Measurements from ENCODE around the gene FOCAD. TPM values are rescaled to one million over a fixed set of nuclear protein-coding genes. Genes with fewer than 3 reads are reported as not detected.

Gene FOCAD
- total and polyA plus RNA-seq, 10 of the 15 experiments (the other 5 are each of a cell fraction or from before 2014, with no cell fraction given), result 13.7 to 93.0 (median 41.8) TPM

GRCh38 chr9:20831028-20831427, 147.0 kb downstream of the FOCAD start (continued):
- TF ChIP-seq DPF2 (IDR thresholded peaks at IDR 0.05) (no peak), HDAC2 (IDR thresholded peaks at IDR 0.05) (no peak), PAX8 (IDR thresholded peaks at IDR 0.05) (no peak), ETV6 (conservative IDR thresholded peaks at IDR 0.05 in 1 of 2, IDR thresholded peaks at IDR 0.05 in 1 of 2; ENCODE audit: borderline replicate concordance in 1 of 2, low read depth in 1 of 2) (no peak), RFX5 (IDR thresholded peaks at IDR 0.05; ENCODE audit: low read depth, low read length) (no peak)

- ChIA-PET RAD21 (ENCODE audit: unreplicated experiment) (no interaction called here), SMC1A (ENCODE audit: uncharacterized antibody, unreplicated experiment) (no interaction called here), CTCF (no interaction called here), POLR2A (no interaction called here)
- Histone ChIP-seq H3K79me2 (ENCODE audit: control insufficient read depth, insufficient read depth, low read length) (no peaks in the 10 kb centered on the region), H3K9ac (ENCODE audit: control insufficient read depth, insufficient read depth, low read length) (no peak overlapping the region), H2AFZ (ENCODE audit: control insufficient read depth, low read depth, low read length) (no peak overlapping the region), H4K20me1 (ENCODE audit: control insufficient read depth, insufficient read depth) (no peaks in the 10 kb centered on the region), H3K27ac (ENCODE audit: control insufficient read depth, insufficient read depth) (no peak overlapping the region), H3K9me3 (replicated peaks; ENCODE audit: control insufficient read depth, insufficient read depth, low read length) (no peaks in the 10 kb centered on the region; the same call in 1 of the 3 replicates), H3K36me3 (ENCODE audit: control insufficient read depth in 2 of 2, insufficient read depth in 2 of 2, low read length in 1 of 2) (peaks cover 1 to 6% of the 10 kb centered on the region in 2 experiments; a peak in 3 of 4 replicates), H3K4me2 (ENCODE audit: control insufficient read depth, insufficient read depth) (no peak overlapping the region), H3K27me3 (replicated peaks in 1 of 2; ENCODE audit: control insufficient read depth in 2 of 2, insufficient read depth in 2 of 2, low read length in 1 of 2) (no peaks in the 10 kb centered on the region), H3K4me1 (ENCODE audit: control insufficient read depth, insufficient read depth, low read length) (no peaks in the 10 kb centered on the region), H3K4me3 (no peak overlapping the region)
- DNase-seq (ENCODE audit: low read depth, low spot score) (no peak), ATAC-seq (no peak), FAIRE-seq (no peak)
- BruUV-seq (replicated peaks), result no TSS peak
- intact Hi-C loops (cut with micrococcal nuclease; ENCODE audit: unreplicated experiment), result no loop called here
- in situ Hi-C loops (cut with MboI), result no loop called here
- 81% methylated on average over 2 of the region's 2 CpGs for WGBS (ENCODE audit: insufficient coverage, insufficient replicate concordance, low lambda C conversion rate, missing lambda C conversion rate)
- TF ChIP-seq BCL11A (IDR thresholded peaks at IDR 0.05; ENCODE audit: low read depth, low read length) (no peak), MTA3 (IDR thresholded peaks at IDR 0.05; ENCODE audit: borderline replicate concordance, low read length) (no peak), ZZZ3 (IDR thresholded peaks at IDR 0.05; ENCODE audit: control insufficient read depth, insufficient read length, low read depth) (no peak), CHD2 (IDR thresholded peaks at IDR 0.05; ENCODE audit: borderline replicate concordance, low read depth, low read length) (no peak), SREBF2 (IDR thresholded peaks at IDR 0.05; ENCODE audit: low read length) (no peak), HDAC6 (IDR thresholded peaks at IDR 0.05; ENCODE audit: unreplicated experiment) (no peak), RCOR1 (conservative IDR thresholded peaks at IDR 0.05; ENCODE audit: low read depth, low read length) (no peak), USF1 (IDR thresholded peaks at IDR 0.05; ENCODE audit: borderline replicate concordance, extremely low read length, insufficient read depth, low read depth, low read length) (no peak), SMC3 (IDR thresholded peaks at IDR 0.05; ENCODE audit: borderline replicate concordance, low read length) (no peak), FOXM1 (IDR thresholded peaks at IDR 0.05; ENCODE audit: low read depth, low read length) (no peak), POLR2AphosphoS5 (IDR thresholded peaks at IDR 0.05; ENCODE audit: low read length) (no peak), ETV6 (conservative IDR thresholded peaks at IDR 0.05 in 1 of 2, IDR thresholded peaks at IDR 0.05 in 1 of 2; ENCODE audit: borderline replicate concordance in 1 of 2, low read depth in 1 of 2) (no peak)
These were observed 148.7 kb downstream of the FOCAD start for GRCh38 chr9:20832775-20833174.
